GM12878 (cell line): ENCODE measurements around the gene NHSL2. TPM values are rescaled to one million over a fixed set of nuclear protein-coding genes. Genes with fewer than 3 reads are reported as not detected.

ENCODE experiments used
- ATAC-seq: fragments of 200-7000 bp; cut with Tn5 transposase; 3 replicates; pipeline ENCODE4 v1.9.1; 2020; ENCODE audit warnings: mild to moderate bottlenecking, moderate library complexity
- BruUV-seq: library from RNA; stranded (reverse); fragments of 400-500 nt; replicated peaks from 2 replicates; lab custom pipeline; 2021; lab: Mats Ljungman, UMichigan
- CTCF ChIA-PET: fragments of 300-600 bp; sonication (Branson Sonifier 250); formaldehyde crosslinking; extraction: SDS; loops from one replicate; lab custom pipeline; 2021; ENCODE audit warnings: inconsistent platforms; lab: Yijun Ruan, JAX
- POLR2A ChIA-PET: fragments of 350-600 bp; formaldehyde crosslinking; extraction: SDS; loops from one replicate; lab custom pipeline; 2021; ENCODE audit warnings: inconsistent platforms; lab: Charles Lee
- RAD21 ChIA-PET: fragments of 300-600 bp; sonication (Branson Sonifier 250); formaldehyde crosslinking; loops from one replicate; lab custom pipeline; 2023; ENCODE audit warnings: antibody characterized with exemption; ENCODE audit not compliant: unreplicated experiment; lab: Charles Lee
- SMC1A ChIA-PET: fragments of 300-600 bp; sonication (Branson Sonifier 250); formaldehyde crosslinking; loops from one replicate; lab custom pipeline; 2023; ENCODE audit not compliant: unreplicated experiment, uncharacterized antibody; lab: Charles Lee
- DNase-seq: peaks from one replicate; pipeline ENCODE4 v3.0.0-alpha.2; 2011; ENCODE audit warnings: low read depth, low spot score
- FAIRE-seq: peaks from 3 replicates; lab custom pipeline; 2011; peaks lifted over from hg19 to GRCh38; lab: Jason Lieb, UNC
- H2AFZ ChIP-seq: 2 replicates; pipeline ENCODE4 v1.6.0; 2011; ENCODE audit warnings: low read depth, low read length, control low read depth; ENCODE audit not compliant: control insufficient read depth
- H3K27ac ChIP-seq: 2 replicates; pipeline ENCODE4 v1.5.1; 2011; ENCODE audit warnings: control low read depth; ENCODE audit not compliant: control insufficient read depth, insufficient read depth
- H3K27me3 ChIP-seq, 2 experiments: replicated peaks in 1 of 2; 2 replicates each; pipeline versions ENCODE4 v1.6.0 to v1.6.1; 2011; ENCODE audit warnings: low read length in 1 of 2; ENCODE audit not compliant: control insufficient read depth in 2 of 2, insufficient read depth in 2 of 2
- H3K36me3 ChIP-seq, 2 experiments: 2 replicates each; pipeline ENCODE4 v1.5.1; 2011; ENCODE audit warnings: low read length in 1 of 2; ENCODE audit not compliant: control insufficient read depth in 2 of 2, insufficient read depth in 2 of 2
- H3K4me1 ChIP-seq: 2 replicates; pipeline ENCODE4 v1.6.1; 2011; ENCODE audit warnings: mild to moderate bottlenecking, low read length, moderate library complexity, mixed read lengths; ENCODE audit not compliant: control insufficient read depth, insufficient read depth
- H3K4me2 ChIP-seq: 2 replicates; pipeline ENCODE4 v1.6.0; 2011; ENCODE audit warnings: control low read depth; ENCODE audit not compliant: control insufficient read depth, insufficient read depth
- H3K4me3 ChIP-seq: fragments of 200-600 bp; sonication (generic); 2 replicates; pipeline ENCODE4 v1.5.1; 2016
- H3K79me2 ChIP-seq: 2 replicates; pipeline ENCODE4 v1.6.0; 2011; ENCODE audit warnings: low read length; ENCODE audit not compliant: control insufficient read depth, insufficient read depth
- H3K9ac ChIP-seq: 2 replicates; pipeline ENCODE4 v1.8.0; 2011; ENCODE audit warnings: low read length, control low read depth, mixed read lengths; ENCODE audit not compliant: control insufficient read depth, insufficient read depth
- H3K9me3 ChIP-seq: replicated peaks from 3 replicates; pipeline ENCODE4 v1.5.1; 2011; ENCODE audit warnings: mild to moderate bottlenecking, low read length; ENCODE audit not compliant: control insufficient read depth, insufficient read depth
- H4K20me1 ChIP-seq: 2 replicates; pipeline ENCODE4 v1.6.0; 2011; ENCODE audit not compliant: control insufficient read depth, insufficient read depth
- BCL11A ChIP-seq: IDR thresholded peaks from 2 replicates; pipeline ENCODE4 v1.6.1; 2011; ENCODE audit warnings: low read depth, low read length
- ESRRA ChIP-seq: IDR thresholded peaks from 2 replicates; pipeline ENCODE4 v1.6.1; 2012; ENCODE audit warnings: mild to moderate bottlenecking, low read length, improper control_type of control experiment
- GATAD2B ChIP-seq: fragments of 450-650 bp; conservative IDR thresholded peaks from 2 replicates; pipeline ENCODE4 v1.6.1; 2017; ENCODE audit warnings: low read depth, mild to moderate bottlenecking, moderate library complexity
- HDGF ChIP-seq: fragments of 450-650 bp; IDR thresholded peaks from 2 replicates; pipeline ENCODE4 v1.6.1; 2016; ENCODE audit warnings: antibody characterized with exemption
- KDM1A ChIP-seq: fragments of 200-600 bp; sonication (generic); IDR thresholded peaks from 2 replicates; pipeline ENCODE4 v1.6.1; 2016; ENCODE audit warnings: borderline replicate concordance
- KLF5 ChIP-seq: fragments of 450-650 bp; IDR thresholded peaks from 2 replicates; pipeline ENCODE4 v1.6.1; 2014; ENCODE audit warnings: mild to moderate bottlenecking; ENCODE audit not compliant: partially characterized antibody
- LARP7 ChIP-seq: fragments of 450-650 bp; IDR thresholded peaks from 2 replicates; pipeline ENCODE4 v1.6.1; 2017; ENCODE audit warnings: mild to moderate bottlenecking
- MTA2 ChIP-seq: fragments of 450-650 bp; IDR thresholded peaks from 2 replicates; pipeline ENCODE4 v1.6.1; 2016; ENCODE audit warnings: low read depth, mild to moderate bottlenecking, moderate library complexity
- MTA3 ChIP-seq: IDR thresholded peaks from 2 replicates; pipeline ENCODE4 v1.6.1; 2012; ENCODE audit warnings: low read length, inconsistent platforms, borderline replicate concordance
- PAX8 ChIP-seq: fragments of 450-650 bp; IDR thresholded peaks from 2 replicates; pipeline ENCODE4 v1.6.1; 2017; ENCODE audit warnings: mild to moderate bottlenecking, moderate library complexity
- PML ChIP-seq: IDR thresholded peaks from 2 replicates; pipeline ENCODE4 v1.6.1; 2012; ENCODE audit warnings: low read length, inconsistent platforms
- RAD21 ChIP-seq: IDR thresholded peaks from 2 replicates; pipeline ENCODE4 v1.6.1; 2011; ENCODE audit warnings: mild to moderate bottlenecking, low read depth, low read length, moderate library complexity; ENCODE audit not compliant: insufficient read depth
- RB1 ChIP-seq: fragments of 450-650 bp; formaldehyde crosslinking; IDR thresholded peaks from 2 replicates; pipeline ENCODE4 v1.6.1; 2017; ENCODE audit warnings: mild to moderate bottlenecking, borderline replicate concordance
- RFX5 ChIP-seq: IDR thresholded peaks from 2 replicates; pipeline ENCODE4 v1.6.1; 2011; ENCODE audit warnings: low read depth, low read length, improper control_type of control experiment
- SIN3A ChIP-seq: IDR thresholded peaks from 2 replicates; pipeline ENCODE4 v1.6.1; 2012; ENCODE audit warnings: low read depth, low read length, improper control_type of control experiment
- ZBED1 ChIP-seq: IDR thresholded peaks from 2 replicates; pipeline ENCODE4 v1.6.1; 2016; ENCODE audit warnings: borderline replicate concordance
- ZSCAN29 ChIP-seq: fragments of 450-650 bp; IDR thresholded peaks from 2 replicates; pipeline ENCODE4 v1.6.1; 2017; ENCODE audit warnings: mild to moderate bottlenecking, moderate library complexity
- WGBS: methylation state at CpG from one replicate; pipeline ENCODE4 v1.1.6; 2016; ENCODE audit warnings: low lambda C conversion rate; ENCODE audit not compliant: insufficient replicate concordance, insufficient coverage; ENCODE audit errors: missing lambda C conversion rate; 5-methylcytosine and 5-hydroxymethylcytosine counted together
- in situ Hi-C: fragments of 300-500 bp; cut with MboI; formaldehyde crosslinking; loops from 9 replicates; pipeline ENCODE4 v1.14.3; 2018; ENCODE audit warnings: mixed read lengths
- intact Hi-C: fragments of 100-400 bp; cut with micrococcal nuclease; formaldehyde crosslinking; loops from one replicate; pipeline ENCODE4 v1.14.2; 2022; ENCODE audit not compliant: unreplicated experiment
- polyA plus RNA-seq, 11 experiments: library from polyadenylated mRNA; depleted of rRNA in 4 of 11; unstranded in 6 of 11; stranded (reverse) in 5 of 11; fragments of >200 nt; fragmentation: Nextera tagmentation in 4 of 11; fragmentation: Illumina TruSeq in 1 of 11; extraction: Ambion mirVana in 4 of 11; extraction: Trizol in 1 of 11; gene quantifications; 1 replicate in 1 of 11; 2 replicates in 10 of 11; pipeline versions ENCODE4 v1.2.1 to v1.2.3, GENCODE V29; 2011 to 2016; ENCODE audit warnings: inconsistent platforms in 2 of 11, missing spikeins in 2 of 11, low read depth in 1 of 11
- total RNA-seq, 4 experiments: library from RNA; depleted of rRNA in 3 of 4; stranded (reverse); fragments of >200 nt in 3 of 4; fragmentation: Illumina TruSeq in 1 of 4; extraction: Trizol in 1 of 4; gene quantifications; 2 replicates each; pipeline versions ENCODE4 v1.2.1 to v1.2.3, GENCODE V29; 2013 to 2021
- TF ChIP-seq, protein P1 (sequence below): fragments of 450-650 bp; IDR thresholded peaks from 2 replicates; pipeline ENCODE4 v1.6.1; 2014; ENCODE audit warnings: mild to moderate bottlenecking
- TF ChIP-seq, protein P2 (sequence below): fragments of 450-650 bp; conservative IDR thresholded peaks from 2 replicates; pipeline ENCODE4 v1.6.1; 2017; ENCODE audit warnings: mild to moderate bottlenecking, moderate library complexity

Gene NHSL2
- total and polyA plus RNA-seq, 10 of the 15 experiments (the other 5 are each of a cell fraction or from before 2014, with no cell fraction given), result 0.05 to 0.53 (median 0.07) TPM; not detected in 2

DNA sequence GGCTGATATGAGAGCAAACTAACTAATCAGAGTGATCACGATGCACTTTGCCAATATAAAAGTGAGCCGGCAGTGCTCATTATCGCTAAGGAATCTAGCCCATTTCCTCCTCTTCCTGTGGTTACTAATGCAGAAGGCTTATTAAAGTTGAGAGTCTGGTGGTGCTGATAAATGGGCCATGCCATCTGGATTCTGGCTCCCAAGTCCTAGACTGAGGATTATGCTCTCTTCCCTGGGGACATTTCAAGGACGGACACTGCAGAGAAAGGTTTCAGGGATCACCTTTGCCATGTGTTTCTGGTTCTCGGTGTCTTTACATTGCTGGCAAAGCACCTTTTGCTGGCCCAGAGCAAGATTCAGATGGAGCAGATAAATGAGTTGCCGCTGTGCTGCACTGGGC, 135.8 kb downstream of the NHSL2 start:
- RAD21 ChIA-PET, result no interaction called here
- FAIRE-seq (no peak), DNase-seq (no peak), ATAC-seq (no peak)
- H3K9ac ChIP-seq, result no peak overlapping the region
- no peaks in the 10 kb centered on the region; a peak in 2 of 4 replicates for H3K27me3 ChIP-seq
- CTCF ChIA-PET, result interaction anchor here (2.3 kb wide), 1 partner anchor 24 kb away, joined by 5 read pairs; no protein-coding TSS in a partner anchor
- H3K9me3 ChIP-seq, result no peaks in the 10 kb centered on the region
- intact Hi-C loops, result no loop called here
- SMC1A ChIA-PET, result no interaction called here
- H3K4me3 ChIP-seq, result no peak overlapping the region
- no peaks in the 10 kb centered on the region for H4K20me1 ChIP-seq
- H3K4me2 ChIP-seq, result no peak overlapping the region
- in situ Hi-C loops, result no loop called here
- POLR2A ChIA-PET, result no interaction called here
- BruUV-seq, result no TSS peak
- TF ChIP-seq BCL11A, result no peak
- no peak for TF ChIP-seq HDGF
- no peak for TF ChIP-seq RB1
- TF ChIP-seq MTA2, result no peak
- TF ChIP-seq MTA3, result no peak
- TF ChIP-seq RFX5, result no peak
- TF ChIP-seq, protein P1, sequence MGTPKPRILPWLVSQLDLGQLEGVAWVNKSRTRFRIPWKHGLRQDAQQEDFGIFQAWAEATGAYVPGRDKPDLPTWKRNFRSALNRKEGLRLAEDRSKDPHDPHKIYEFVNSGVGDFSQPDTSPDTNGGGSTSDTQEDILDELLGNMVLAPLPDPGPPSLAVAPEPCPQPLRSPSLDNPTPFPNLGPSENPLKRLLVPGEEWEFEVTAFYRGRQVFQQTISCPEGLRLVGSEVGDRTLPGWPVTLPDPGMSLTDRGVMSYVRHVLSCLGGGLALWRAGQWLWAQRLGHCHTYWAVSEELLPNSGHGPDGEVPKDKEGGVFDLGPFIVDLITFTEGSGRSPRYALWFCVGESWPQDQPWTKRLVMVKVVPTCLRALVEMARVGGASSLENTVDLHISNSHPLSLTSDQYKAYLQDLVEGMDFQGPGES, result no peak
- TF ChIP-seq ZBED1, result no peak
- TF ChIP-seq KLF5, result no peak
- no peak for TF ChIP-seq LARP7
- TF ChIP-seq SIN3A, result no peak
- TF ChIP-seq PML, result no peak
- TF ChIP-seq RAD21, result no peak
- TF ChIP-seq, protein P2, sequence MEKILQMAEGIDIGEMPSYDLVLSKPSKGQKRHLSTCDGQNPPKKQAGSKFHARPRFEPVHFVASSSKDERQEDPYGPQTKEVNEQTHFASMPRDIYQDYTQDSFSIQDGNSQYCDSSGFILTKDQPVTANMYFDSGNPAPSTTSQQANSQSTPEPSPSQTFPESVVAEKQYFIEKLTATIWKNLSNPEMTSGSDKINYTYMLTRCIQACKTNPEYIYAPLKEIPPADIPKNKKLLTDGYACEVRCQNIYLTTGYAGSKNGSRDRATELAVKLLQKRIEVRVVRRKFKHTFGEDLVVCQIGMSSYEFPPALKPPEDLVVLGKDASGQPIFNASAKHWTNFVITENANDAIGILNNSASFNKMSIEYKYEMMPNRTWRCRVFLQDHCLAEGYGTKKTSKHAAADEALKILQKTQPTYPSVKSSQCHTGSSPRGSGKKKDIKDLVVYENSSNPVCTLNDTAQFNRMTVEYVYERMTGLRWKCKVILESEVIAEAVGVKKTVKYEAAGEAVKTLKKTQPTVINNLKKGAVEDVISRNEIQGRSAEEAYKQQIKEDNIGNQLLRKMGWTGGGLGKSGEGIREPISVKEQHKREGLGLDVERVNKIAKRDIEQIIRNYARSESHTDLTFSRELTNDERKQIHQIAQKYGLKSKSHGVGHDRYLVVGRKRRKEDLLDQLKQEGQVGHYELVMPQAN, result no peak
- no peak for TF ChIP-seq ZSCAN29
- no peak for TF ChIP-seq KDM1A
- no peak for TF ChIP-seq PAX8
- no peak for TF ChIP-seq GATAD2B
- no peak for TF ChIP-seq ESRRA
- no peaks in the 10 kb centered on the region for H3K4me1 ChIP-seq
- no peaks in the 10 kb centered on the region for H3K79me2 ChIP-seq
- 2% methylated on average over 6 of the region's 6 CpGs for WGBS
- no peak overlapping the region for H2AFZ ChIP-seq
- H3K27ac ChIP-seq, result no peak overlapping the region
- H3K36me3 ChIP-seq, result no peaks in the 10 kb centered on the region
